ENCODE results near the gene ATP2B1. TPM values are rescaled to one million over a fixed set of nuclear protein-coding genes. Genes with fewer than 3 reads are reported as not detected.

Gene ATP2B1
- total RNA-seq, 1 donor from 2014 or later: 34.5 TPM

GRCh38 chr12:89729946-89730459 is 21.4 kb upstream of the ATP2B1 start:
- Histone ChIP-seq H3K36me3 (no peaks in the 10 kb centered on the region), H3K9me3 (no peaks in the 10 kb centered on the region), H3K27me3 (ENCODE audit: low read depth) (no peaks in the 10 kb centered on the region), H3K4me1 (peaks cover 5% of the 10 kb centered on the region), H3K27ac (no peak overlapping the region), H3K4me3 (no peak overlapping the region)
- DNase-seq: no peak
- intact Hi-C loops (cut with DNase I): no loop called here
- ATAC-seq: no peak
- TF ChIP-seq CTCF (IDR thresholded peaks at IDR 0.05): no peak

DNA sequence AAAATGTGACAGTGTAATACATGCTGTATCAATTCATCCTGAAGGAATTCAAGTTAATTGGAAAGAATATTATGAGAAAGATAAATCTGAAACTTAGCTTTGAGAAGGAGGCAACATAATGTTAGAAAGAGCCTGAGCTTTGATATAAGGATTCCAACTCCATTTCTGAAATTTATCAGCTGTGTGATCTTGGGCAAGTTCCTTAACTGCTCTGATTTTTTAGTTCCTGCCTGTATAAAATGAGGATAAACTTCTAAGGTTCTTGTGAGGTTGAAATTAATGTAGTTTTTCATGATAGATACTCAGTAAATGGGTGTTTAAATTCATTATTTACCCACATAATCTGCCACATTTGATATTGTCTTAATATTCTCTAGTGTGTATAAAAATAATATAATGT is 14.6 kb upstream of the ATP2B1 start:
- no peak overlapping the region for H3K27ac ChIP-seq
- TF ChIP-seq CTCF (IDR thresholded peaks at IDR 0.05): no peak
- ATAC-seq: no peak
- H3K4me3 ChIP-seq: no peak overlapping the region
- intact Hi-C loops (cut with DNase I): no loop called here
- DNase-seq: no peak
- H3K36me3 ChIP-seq: no peaks in the 10 kb centered on the region
- H3K9me3 ChIP-seq: no peaks in the 10 kb centered on the region
- H3K4me1 ChIP-seq: no peaks in the 10 kb centered on the region
- H3K27me3 ChIP-seq (ENCODE audit: low read depth): no peaks in the 10 kb centered on the region

DNA sequence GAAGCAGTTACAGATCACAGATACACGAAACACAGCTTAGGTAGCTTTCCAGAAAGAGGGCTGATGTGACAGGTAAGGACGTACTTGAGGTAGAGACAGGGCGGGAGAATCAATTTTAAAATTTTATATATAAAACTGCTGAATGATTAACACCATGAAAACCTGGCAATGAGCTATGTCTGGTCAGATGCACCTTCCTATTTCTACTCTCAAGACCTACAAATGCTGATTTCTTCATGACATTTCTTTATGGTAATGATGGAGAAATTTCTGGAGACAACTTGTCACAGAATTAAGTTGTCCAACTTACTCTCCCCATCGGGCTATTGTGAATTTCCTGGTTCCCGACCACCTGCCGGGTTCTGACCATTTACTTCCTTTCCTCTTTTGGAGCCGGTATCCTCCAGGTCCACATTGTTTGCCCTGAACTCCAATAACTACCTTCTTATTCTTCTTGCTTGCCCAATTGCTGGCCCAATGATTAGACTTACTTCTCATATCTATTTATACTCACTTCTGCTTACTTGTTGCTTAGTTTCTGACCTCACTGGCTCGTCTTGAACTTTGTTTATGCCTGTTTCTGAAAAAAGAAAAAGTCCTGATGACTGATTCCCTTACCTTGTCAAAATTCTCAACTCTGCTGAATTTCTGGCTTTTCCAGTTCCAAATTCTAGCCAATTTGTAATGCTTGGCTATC is 12.8 kb upstream of the ATP2B1 start:
- H3K9me3 ChIP-seq: no peaks in the 10 kb centered on the region
- peak; percentile 49 to 51 for ATAC-seq
- H3K27ac ChIP-seq: no peak overlapping the region
- DNase-seq: no peak
- H3K27me3 ChIP-seq (ENCODE audit: low read depth): no peaks in the 10 kb centered on the region
- H3K36me3 ChIP-seq: no peaks in the 10 kb centered on the region
- intact Hi-C loops (cut with DNase I): no loop called here
- H3K4me1 ChIP-seq: no peaks in the 10 kb centered on the region
- no peak overlapping the region for H3K4me3 ChIP-seq
- TF ChIP-seq CTCF (IDR thresholded peaks at IDR 0.05): no peak

- TF ChIP-seq CTCF (IDR thresholded peaks at IDR 0.05): no peak
These were observed 9.3 kb upstream of the ATP2B1 start for GRCh38 chr12:89717759-89718523.

GRCh38 chr12:89712706-89713105 is 4.1 kb upstream of the ATP2B1 start:
- Histone ChIP-seq H3K4me3 (no peak overlapping the region), H3K9me3 (no peaks in the 10 kb centered on the region), H3K27me3 (ENCODE audit: low read depth) (no peaks in the 10 kb centered on the region), H3K4me1 (no peaks in the 10 kb centered on the region), H3K36me3 (no peaks in the 10 kb centered on the region), H3K27ac (no peak overlapping the region)
- no peak for DNase-seq
- intact Hi-C loops (cut with DNase I): no loop called here
- no peak for ATAC-seq
- TF ChIP-seq CTCF (IDR thresholded peaks at IDR 0.05): no peak

More at GRCh38 chr12:89717759-89718523, 9.3 kb upstream of the ATP2B1 start:
- Histone ChIP-seq H3K9me3 (no peaks in the 10 kb centered on the region), H3K4me1 (no peaks in the 10 kb centered on the region), H3K27ac (no peak overlapping the region), H3K27me3 (ENCODE audit: low read depth) (no peaks in the 10 kb centered on the region), H3K36me3 (no peaks in the 10 kb centered on the region), H3K4me3 (no peak overlapping the region)
- ATAC-seq: no peak
- intact Hi-C loops (cut with DNase I): no loop called here
- no peak for DNase-seq

Measured in lower lobe of right lung (tissue), 2 donors.